ENCODE data around the gene HUNK.

Gene HUNK

GRCh38 chr21:31986035-31986856 lies 113.4 kb downstream of the HUNK start:
- TF ChIP-seq FOXP2 (optimal IDR thresholded peaks at IDR 0.05; ENCODE audit: borderline replicate concordance, extremely low read depth, extremely low read length, insufficient read depth) (no peak), SIN3A (IDR thresholded peaks at IDR 0.05; ENCODE audit: borderline replicate concordance, insufficient read depth, low read length) (no peak), POLR2AphosphoS5 (IDR thresholded peaks at IDR 0.05; ENCODE audit: low read depth, low read length) (no peak), REST (IDR thresholded peaks at IDR 0.05; ENCODE audit: insufficient read depth in 1 of 2, low read depth in 2 of 2, low read length in 2 of 2) (no peak), TAF1 (IDR thresholded peaks at IDR 0.05; ENCODE audit: borderline replicate concordance, insufficient read depth, low read length) (no peak)

GRCh38 chr21:31987696-31988095 lies 114.9 kb downstream of the HUNK start:
- TF ChIP-seq TAF1 (IDR thresholded peaks at IDR 0.05; ENCODE audit: borderline replicate concordance, insufficient read depth, low read length): no peak
- TF ChIP-seq SIN3A (IDR thresholded peaks at IDR 0.05; ENCODE audit: borderline replicate concordance, insufficient read depth, low read length): no peak
- no peak for TF ChIP-seq REST (IDR thresholded peaks at IDR 0.05; ENCODE audit: insufficient read depth in 1 of 2, low read depth in 2 of 2, low read length in 2 of 2)
- no peak for TF ChIP-seq FOXP2 (optimal IDR thresholded peaks at IDR 0.05; ENCODE audit: borderline replicate concordance, extremely low read depth, extremely low read length, insufficient read depth)
- TF ChIP-seq POLR2AphosphoS5 (IDR thresholded peaks at IDR 0.05; ENCODE audit: low read depth, low read length): no peak

- TF ChIP-seq POLR2AphosphoS5 (IDR thresholded peaks at IDR 0.05; ENCODE audit: low read depth, low read length) (no peak), SIN3A (IDR thresholded peaks at IDR 0.05; ENCODE audit: borderline replicate concordance, insufficient read depth, low read length) (no peak), REST (IDR thresholded peaks at IDR 0.05; ENCODE audit: insufficient read depth in 1 of 2, low read depth in 2 of 2, low read length in 2 of 2) (no peak), TAF1 (IDR thresholded peaks at IDR 0.05; ENCODE audit: borderline replicate concordance, insufficient read depth, low read length) (no peak), FOXP2 (optimal IDR thresholded peaks at IDR 0.05; ENCODE audit: borderline replicate concordance, extremely low read depth, extremely low read length, insufficient read depth) (no peak)
These were observed 115.9 kb downstream of the HUNK start for GRCh38 chr21:31988492-31989290.

- TF ChIP-seq REST (IDR thresholded peaks at IDR 0.05; ENCODE audit: insufficient read depth in 1 of 2, low read depth in 2 of 2, low read length in 2 of 2): no peak
- no peak for TF ChIP-seq POLR2AphosphoS5 (IDR thresholded peaks at IDR 0.05; ENCODE audit: low read depth, low read length)
- no peak for TF ChIP-seq SIN3A (IDR thresholded peaks at IDR 0.05; ENCODE audit: borderline replicate concordance, insufficient read depth, low read length)
- no peak for TF ChIP-seq FOXP2 (optimal IDR thresholded peaks at IDR 0.05; ENCODE audit: borderline replicate concordance, extremely low read depth, extremely low read length, insufficient read depth)
- TF ChIP-seq TAF1 (IDR thresholded peaks at IDR 0.05; ENCODE audit: borderline replicate concordance, insufficient read depth, low read length): no peak
These were observed 118.8 kb downstream of the HUNK start for GRCh38 chr21:31991356-31992331.
